GM12801 (cell line): ENCODE data around the gene BMP6.

Experiments
- CTCF ChIP-seq: IDR thresholded peaks from one replicate; pipeline ENCODE4 v1.5.1; 2011; ENCODE audit warnings: control low read depth; ENCODE audit not compliant: insufficient read length; ENCODE audit errors: extremely low read depth

BMP6 gene

GRCh38 chr6:7914991-7915789, 189.3 kb downstream of the BMP6 start:
- no peak for TF ChIP-seq CTCF

DNA sequence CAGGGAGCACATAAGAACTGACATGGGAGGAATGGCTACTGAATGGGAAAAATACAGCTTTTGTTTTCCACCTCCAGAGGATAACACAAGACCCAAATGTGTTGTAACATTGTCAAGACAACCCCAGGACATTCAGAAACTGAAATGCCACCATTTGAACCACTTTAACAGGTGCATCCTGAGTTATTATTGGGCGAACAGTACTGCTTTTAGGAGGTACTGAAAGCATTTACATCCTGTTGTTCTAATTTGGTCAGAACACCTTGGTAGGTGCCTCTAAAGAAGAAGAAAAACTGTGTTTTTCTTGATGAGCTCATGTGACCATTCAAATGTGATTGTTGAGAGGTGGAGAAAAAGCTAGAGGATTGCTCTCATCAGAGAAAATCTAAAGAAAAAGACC, 191.1 kb downstream of the BMP6 start:
- TF ChIP-seq CTCF, result no peak

DNA sequence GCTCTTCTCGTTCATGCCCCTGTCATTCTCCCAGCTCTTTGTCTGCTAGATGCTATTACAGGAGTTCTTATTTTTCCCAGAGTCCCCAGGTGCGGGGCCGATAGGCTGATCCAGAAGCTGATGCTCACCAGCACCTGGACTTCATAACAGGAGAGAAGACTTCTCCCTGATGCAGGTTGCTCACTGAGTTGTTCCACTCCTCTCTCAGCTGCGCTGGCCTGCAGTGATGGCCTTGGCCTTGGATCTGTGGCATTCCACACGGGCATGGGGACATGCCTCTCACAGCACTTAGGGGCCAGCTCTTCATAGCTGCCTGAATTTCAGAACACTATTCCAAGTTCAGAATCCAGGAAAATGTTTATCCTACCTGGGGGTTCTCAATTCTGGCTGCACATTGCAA, 191.8 kb downstream of the BMP6 start:
- TF ChIP-seq CTCF, result no peak

DNA sequence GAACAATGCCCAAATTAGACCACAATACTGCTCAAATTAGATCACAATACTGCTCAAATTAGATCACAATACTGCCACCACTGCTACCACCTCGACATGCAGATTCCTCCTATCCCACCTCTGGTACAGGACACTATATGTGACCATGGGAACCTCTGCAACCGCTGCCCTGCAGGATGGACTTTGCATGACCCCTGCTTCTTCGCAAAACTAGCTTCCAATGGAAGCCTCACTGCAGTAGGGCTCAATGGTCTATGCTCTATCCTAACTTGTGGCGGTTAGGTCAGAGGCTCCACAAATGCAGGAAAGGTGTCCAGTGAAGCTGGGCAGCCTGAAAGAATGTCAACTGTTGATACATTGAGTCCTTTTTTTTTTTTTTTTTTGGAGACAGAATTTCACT, 192.5 kb downstream of the BMP6 start:
- no peak for TF ChIP-seq CTCF

GRCh38 chr6:7919871-7920270, 194.0 kb downstream of the BMP6 start:
- no peak for TF ChIP-seq CTCF

DNA sequence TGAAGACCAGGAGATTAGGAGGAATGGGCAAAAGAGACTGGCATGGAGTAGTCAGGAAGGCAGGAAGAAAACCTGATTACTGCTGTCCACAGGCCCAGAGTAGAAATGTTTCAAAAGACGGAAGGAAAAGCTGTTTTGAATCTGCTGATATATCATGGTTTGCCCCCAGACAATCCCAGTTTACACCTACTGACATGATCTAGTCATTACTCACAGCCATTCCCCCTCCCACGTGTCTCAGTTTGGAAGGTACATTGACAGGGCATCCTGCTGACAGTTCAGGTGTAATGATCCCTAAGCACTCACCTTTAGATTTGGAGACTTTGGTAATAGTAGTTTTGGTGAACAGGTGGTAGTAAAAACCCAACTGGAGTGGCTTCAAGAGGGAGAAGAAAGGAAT, 194.5 kb downstream of the BMP6 start:
- TF ChIP-seq CTCF, result no peak

- no peak for TF ChIP-seq CTCF
Measured at GRCh38 chr6:7921046-7921445, 195.1 kb downstream of the BMP6 start.
